ENCODE results near the gene GRM7. TPM values are rescaled to one million over a fixed set of nuclear protein-coding genes. Genes with fewer than 3 reads are reported as not detected.

Gene GRM7
- total and polyA plus RNA-seq, 2 experiments from 2014 or later: 0.62 to 1.7 TPM

DNA sequence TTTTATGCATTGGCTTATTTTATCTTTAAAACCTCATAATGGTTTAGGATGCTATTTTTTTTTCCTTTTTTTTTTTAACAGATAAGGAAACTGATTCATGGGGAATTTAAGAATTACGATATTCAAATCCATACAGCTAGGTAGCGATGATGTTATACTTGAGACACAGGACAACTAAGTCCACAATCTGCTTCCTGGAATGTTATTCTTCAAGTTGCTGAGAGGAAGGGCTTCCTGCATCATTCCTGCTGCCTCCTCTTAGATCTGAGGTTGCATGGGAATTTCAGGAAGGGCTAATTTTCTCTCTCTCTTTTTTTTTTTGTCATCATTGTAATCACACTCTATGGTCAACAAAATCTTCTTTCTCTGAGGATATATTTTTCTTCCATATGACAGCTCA, 595.5 kb downstream of the GRM7 start:
- no peaks in the 10 kb centered on the region for H3K4me1 ChIP-seq (ENCODE audit: low read depth)
- no peaks in the 10 kb centered on the region for H3K27me3 ChIP-seq
- TF ChIP-seq, protein P1, sequence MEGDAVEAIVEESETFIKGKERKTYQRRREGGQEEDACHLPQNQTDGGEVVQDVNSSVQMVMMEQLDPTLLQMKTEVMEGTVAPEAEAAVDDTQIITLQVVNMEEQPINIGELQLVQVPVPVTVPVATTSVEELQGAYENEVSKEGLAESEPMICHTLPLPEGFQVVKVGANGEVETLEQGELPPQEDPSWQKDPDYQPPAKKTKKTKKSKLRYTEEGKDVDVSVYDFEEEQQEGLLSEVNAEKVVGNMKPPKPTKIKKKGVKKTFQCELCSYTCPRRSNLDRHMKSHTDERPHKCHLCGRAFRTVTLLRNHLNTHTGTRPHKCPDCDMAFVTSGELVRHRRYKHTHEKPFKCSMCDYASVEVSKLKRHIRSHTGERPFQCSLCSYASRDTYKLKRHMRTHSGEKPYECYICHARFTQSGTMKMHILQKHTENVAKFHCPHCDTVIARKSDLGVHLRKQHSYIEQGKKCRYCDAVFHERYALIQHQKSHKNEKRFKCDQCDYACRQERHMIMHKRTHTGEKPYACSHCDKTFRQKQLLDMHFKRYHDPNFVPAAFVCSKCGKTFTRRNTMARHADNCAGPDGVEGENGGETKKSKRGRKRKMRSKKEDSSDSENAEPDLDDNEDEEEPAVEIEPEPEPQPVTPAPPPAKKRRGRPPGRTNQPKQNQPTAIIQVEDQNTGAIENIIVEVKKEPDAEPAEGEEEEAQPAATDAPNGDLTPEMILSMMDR (IDR thresholded peaks at IDR 0.05; ENCODE audit: low read depth, low read length): no peak
- H3K27ac ChIP-seq: no peak overlapping the region
- H3K4me3 ChIP-seq: no peak overlapping the region
- H3K9me3 ChIP-seq (ENCODE audit: low read depth): no peaks in the 10 kb centered on the region
- DNase-seq (ENCODE audit: low read depth in 1 of 2, low spot score in 1 of 2): no peak
- H3K36me3 ChIP-seq: no peaks in the 10 kb centered on the region

DNA sequence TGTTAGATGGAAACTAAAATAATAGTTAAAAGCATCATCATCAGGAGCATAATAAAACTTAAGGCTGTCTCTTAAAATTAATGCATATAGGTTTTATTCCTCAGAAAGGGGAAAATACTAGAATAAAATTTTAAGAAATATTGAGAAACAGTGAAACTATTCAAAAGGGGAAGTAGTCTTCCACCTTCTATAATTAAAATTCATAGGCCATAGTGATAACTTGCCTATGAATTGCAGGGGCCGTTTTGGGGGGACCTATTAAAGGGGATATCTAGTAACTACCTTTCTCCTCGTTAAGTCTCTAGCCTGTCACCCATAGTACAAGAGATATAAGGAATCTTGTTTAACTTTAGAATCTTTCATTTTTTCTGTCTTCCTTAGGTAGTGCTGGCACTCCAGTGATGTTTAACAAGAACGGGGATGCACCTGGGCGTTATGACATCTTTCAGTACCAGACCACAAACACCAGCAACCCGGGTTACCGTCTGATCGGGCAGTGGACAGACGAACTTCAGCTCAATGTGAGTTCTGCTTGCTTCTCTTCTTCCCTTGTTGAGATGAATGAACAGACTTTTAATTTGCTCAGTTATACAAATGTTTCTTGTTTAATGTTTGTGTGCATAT, 600.4 kb downstream of the GRM7 start:
- Histone ChIP-seq H3K9me3 (ENCODE audit: low read depth) (no peaks in the 10 kb centered on the region), H3K27me3 (no peaks in the 10 kb centered on the region), H3K27ac (no peak overlapping the region), H3K4me3 (no peak overlapping the region), H3K36me3 (no peaks in the 10 kb centered on the region), H3K4me1 (ENCODE audit: low read depth) (no peaks in the 10 kb centered on the region)
- no peak for DNase-seq (ENCODE audit: low read depth in 1 of 2, low spot score in 1 of 2)
- TF ChIP-seq, protein P1 (IDR thresholded peaks at IDR 0.05; ENCODE audit: low read depth, low read length): no peak

DNA sequence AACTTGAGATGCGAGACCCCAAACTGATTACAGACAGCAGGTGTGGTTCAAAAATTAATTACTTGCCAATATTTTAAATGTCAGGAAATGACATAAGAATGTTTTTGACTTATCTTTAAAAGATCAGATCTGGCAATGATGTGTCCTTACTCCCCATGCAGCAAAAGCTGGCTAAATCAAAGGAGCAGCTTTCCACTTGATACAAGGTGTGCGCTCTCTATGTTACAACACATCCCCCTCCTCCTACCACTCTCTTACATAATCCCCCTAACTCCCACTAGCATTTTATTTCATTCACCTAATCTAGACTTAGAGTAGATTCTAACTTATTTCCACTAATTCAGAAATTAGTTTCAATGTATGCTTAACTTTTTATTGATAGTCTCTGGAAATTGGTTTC, 609.0 kb downstream of the GRM7 start:
- no peak for DNase-seq (ENCODE audit: low read depth in 1 of 2, low spot score in 1 of 2)
- no peaks in the 10 kb centered on the region for H3K4me1 ChIP-seq (ENCODE audit: low read depth)
- H3K9me3 ChIP-seq (ENCODE audit: low read depth): no peaks in the 10 kb centered on the region
- TF ChIP-seq, protein P1 (IDR thresholded peaks at IDR 0.05; ENCODE audit: low read depth, low read length): no peak
- no peak overlapping the region for H3K4me3 ChIP-seq
- no peaks in the 10 kb centered on the region for H3K27me3 ChIP-seq
- no peak overlapping the region for H3K27ac ChIP-seq
- H3K36me3 ChIP-seq: no peaks in the 10 kb centered on the region

DNA sequence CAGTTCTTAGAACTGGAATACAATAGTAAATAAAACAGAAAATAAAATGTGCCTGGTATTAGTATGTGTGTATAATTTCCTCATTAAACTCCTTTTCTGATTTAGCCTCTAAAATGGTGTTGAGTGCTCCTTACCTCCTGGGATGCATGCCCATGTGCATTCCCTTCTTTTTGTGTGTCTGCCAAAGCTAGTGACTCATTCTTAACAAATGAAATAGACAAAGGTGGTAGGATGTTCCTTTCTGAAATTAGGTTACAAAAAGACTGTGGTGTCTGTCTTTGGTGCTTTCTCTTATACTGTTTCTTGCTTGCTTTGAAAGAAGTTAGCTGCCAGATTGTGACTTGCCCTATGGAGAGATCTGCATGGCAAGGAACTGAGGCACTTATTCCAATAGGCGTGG, 623.7 kb downstream of the GRM7 start:
- TF ChIP-seq, protein P1 (IDR thresholded peaks at IDR 0.05; ENCODE audit: low read depth, low read length): no peak
- DNase-seq (ENCODE audit: low read depth in 1 of 2, low spot score in 1 of 2): peak in 1 of 2 donors; percentile 78
- Histone ChIP-seq H3K36me3 (no peaks in the 10 kb centered on the region), H3K27me3 (no peaks in the 10 kb centered on the region), H3K9me3 (ENCODE audit: low read depth) (no peaks in the 10 kb centered on the region), H3K4me1 (ENCODE audit: low read depth) (no peaks in the 10 kb centered on the region), H3K27ac (no peak overlapping the region), H3K4me3 (no peak overlapping the region)

DNA sequence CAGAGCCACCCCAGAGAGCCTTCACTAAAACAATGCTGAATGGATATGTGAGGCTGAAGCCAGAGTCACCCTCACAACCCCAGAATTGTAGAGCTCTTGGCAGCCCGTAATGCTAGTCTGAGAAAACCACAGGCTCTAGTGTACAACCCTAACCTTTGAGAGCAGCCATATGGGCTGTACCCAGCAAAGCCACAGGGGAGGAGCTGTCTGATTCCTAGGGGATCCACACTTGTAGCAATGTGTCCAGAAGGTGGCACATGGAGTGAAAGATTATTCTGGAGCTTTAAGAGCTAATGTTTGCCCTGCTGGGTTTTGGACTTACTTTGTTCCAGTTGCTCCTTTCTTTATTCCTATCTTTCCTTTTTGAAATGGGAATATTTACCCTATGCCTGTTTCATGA, 626.8 kb downstream of the GRM7 start:
- no peak overlapping the region for H3K4me3 ChIP-seq
- no peak overlapping the region for H3K27ac ChIP-seq
- H3K4me1 ChIP-seq (ENCODE audit: low read depth): no peaks in the 10 kb centered on the region
- no peaks in the 10 kb centered on the region for H3K36me3 ChIP-seq
- no peaks in the 10 kb centered on the region for H3K27me3 ChIP-seq
- H3K9me3 ChIP-seq (ENCODE audit: low read depth): no peaks in the 10 kb centered on the region
- TF ChIP-seq, protein P1 (IDR thresholded peaks at IDR 0.05; ENCODE audit: low read depth, low read length): no peak
- DNase-seq (ENCODE audit: low read depth in 1 of 2, low spot score in 1 of 2): peak in 1 of 2 donors; percentile 31
